HepG2 (cell line): ENCODE measurements around the gene IFI27. TPM values are rescaled to one million over a fixed set of nuclear protein-coding genes. Genes with fewer than 3 reads are reported as not detected.

Experiments
- ATAC-seq: fragments of 200-7000 bp; cut with Tn5 transposase; 3 replicates; pipeline ENCODE4 v1.9.1; 2020; ENCODE audit warnings: mild to moderate bottlenecking, moderate library complexity
- BruUV-seq: library from RNA; stranded (reverse); fragments of 400-500 nt; replicated peaks from 2 replicates; lab custom pipeline; 2021; lab: Mats Ljungman, UMichigan
- CTCF ChIA-PET: fragments of 300-600 bp; formaldehyde crosslinking; extraction: SDS; loops from one replicate; lab custom pipeline; 2021; ENCODE audit warnings: low total read pairs, inconsistent platforms, low intra/inter-chr PET ratio; lab: Yijun Ruan, JAX
- POLR2A ChIA-PET: fragments of 350-600 bp; sonication (Branson Sonifier 250); formaldehyde crosslinking; loops from one replicate; lab custom pipeline; 2020; ENCODE audit warnings: antibody characterized with exemption, inconsistent platforms; lab: Yijun Ruan, JAX
- DNase-seq: peaks from one replicate; pipeline ENCODE4 v3.0.0-alpha.2; 2015; ENCODE audit warnings: low spot score
- FAIRE-seq: peaks from 3 replicates; lab custom pipeline; 2011; peaks lifted over from hg19 to GRCh38; lab: Jason Lieb, UNC
- H2AFZ ChIP-seq: one replicate; pipeline ENCODE4 v1.6.1; 2011; ENCODE audit warnings: low read length, inconsistent platforms
- H3K27ac ChIP-seq: fragments of 300-600 bp; 3 replicates; pipeline ENCODE4 v1.8.0; 2011; ENCODE audit warnings: mixed run types, mild to moderate bottlenecking, mixed read lengths, low read length, inconsistent platforms; ENCODE audit not compliant: insufficient read depth; ENCODE audit errors: extremely low read length
- H3K27me3 ChIP-seq, 2 experiments: fragments of 200-600 bp in 1 of 2; 2 replicates in 1 of 2; 3 replicates in 1 of 2; pipeline versions ENCODE4 v1.6.0 to v1.8.0; 2011; ENCODE audit warnings: low read length in 2 of 2, mild to moderate bottlenecking in 2 of 2, moderate library complexity in 2 of 2, inconsistent platforms in 1 of 2; ENCODE audit not compliant: insufficient read depth in 2 of 2, control insufficient read depth in 1 of 2
- H3K36me3 ChIP-seq, 2 experiments: fragments of 200-600 bp in 1 of 2; replicated peaks in 1 of 2; 2 replicates in 1 of 2; 3 replicates in 1 of 2; pipeline versions ENCODE4 v1.5.1 to v1.8.0; 2011; ENCODE audit warnings: low read length in 2 of 2, inconsistent platforms in 1 of 2; ENCODE audit not compliant: insufficient read depth in 2 of 2, control insufficient read depth in 1 of 2
- H3K4me1 ChIP-seq: 2 replicates; pipeline ENCODE4 v1.5.1; 2012; ENCODE audit warnings: low read length, inconsistent platforms; ENCODE audit not compliant: insufficient read depth
- H3K4me2 ChIP-seq: 2 replicates; pipeline ENCODE4 v1.6.0; 2011; ENCODE audit warnings: low read depth, low read length, inconsistent platforms
- H3K4me3 ChIP-seq, 3 experiments: fragments of 200-600 bp in 1 of 3; sonication (generic), shearing (Covaris generic) in 1 of 3; replicated peaks in 1 of 3; 2 replicates each; pipeline ENCODE4 v1.5.1; 2011 to 2016; ENCODE audit warnings: low read length in 3 of 3, inconsistent platforms in 2 of 3, low read depth in 2 of 3, mild to moderate bottlenecking in 2 of 3, control low read depth in 1 of 3, mixed read lengths in 1 of 3; ENCODE audit not compliant: insufficient read depth in 1 of 3
- H3K79me2 ChIP-seq: one replicate; pipeline ENCODE4 v1.6.1; 2011; ENCODE audit warnings: low read length, inconsistent platforms; ENCODE audit not compliant: insufficient read depth
- H3K9ac ChIP-seq: 2 replicates; pipeline ENCODE4 v1.6.0; 2011; ENCODE audit warnings: mild to moderate bottlenecking, low read depth, low read length, inconsistent platforms; ENCODE audit not compliant: insufficient read depth
- H3K9me3 ChIP-seq: 2 replicates; pipeline ENCODE4 v1.5.1; 2012; ENCODE audit warnings: mild to moderate bottlenecking, low read length
- H4K20me1 ChIP-seq: 2 replicates; pipeline ENCODE4 v1.6.0; 2011; ENCODE audit warnings: inconsistent platforms, mild to moderate bottlenecking, low read length, moderate library complexity; ENCODE audit not compliant: insufficient read depth
- ATAD3A ChIP-seq: sonication (generic); formaldehyde crosslinking; IDR thresholded peaks from 2 replicates; pipeline ENCODE4 v1.4.0; 2020; ENCODE audit warnings: missing genetic modification reagents
- KMT2B ChIP-seq: IDR thresholded peaks from 2 replicates; pipeline ENCODE4 v1.6.1; 2016; ENCODE audit warnings: missing genetic modification reagents, missing compliant biosample characterization
- MAFK ChIP-seq, 2 experiments: IDR thresholded peaks in 1 of 2; conservative IDR thresholded peaks in 1 of 2; 2 replicates each; pipeline ENCODE4 v1.6.1; 2011; ENCODE audit warnings: improper control_type of control experiment in 2 of 2, low read length in 2 of 2
- MBD4 ChIP-seq: IDR thresholded peaks from 2 replicates; pipeline ENCODE4 v1.6.1; 2012; ENCODE audit warnings: low read length, inconsistent platforms, borderline replicate concordance
- RFXAP ChIP-seq: sonication (generic); formaldehyde crosslinking; IDR thresholded peaks from 2 replicates; pipeline ENCODE4 v1.4.0; 2020; ENCODE audit warnings: missing genetic modification reagents, borderline replicate concordance
- SIN3B ChIP-seq: fragments of 150-350 bp; IDR thresholded peaks from 2 replicates; pipeline ENCODE4 v1.6.1; 2014; ENCODE audit warnings: low read length
- SNAPC5 ChIP-seq: sonication (generic); formaldehyde crosslinking; IDR thresholded peaks from 2 replicates; pipeline ENCODE4 v1.8.1; 2023; ENCODE audit warnings: mild to moderate bottlenecking, missing genetic modification reagents, borderline replicate concordance
- SOX5 ChIP-seq: IDR thresholded peaks from 2 replicates; pipeline ENCODE4 v1.6.1; 2016; ENCODE audit warnings: borderline replicate concordance
- ZNF572 ChIP-seq: sonication (generic); formaldehyde crosslinking; IDR thresholded peaks from 2 replicates; pipeline ENCODE4 v1.5.1; 2020; ENCODE audit warnings: mild to moderate bottlenecking, missing genetic modification reagents
- ZNF720 ChIP-seq: sonication (generic); formaldehyde crosslinking; IDR thresholded peaks from 2 replicates; pipeline ENCODE4 v1.4.0; 2020; ENCODE audit warnings: missing genetic modification reagents
- ZSCAN29 ChIP-seq: sonication (generic); formaldehyde crosslinking; conservative IDR thresholded peaks from 2 replicates; pipeline ENCODE4 v1.4.0; 2020; ENCODE audit warnings: mild to moderate bottlenecking, missing genetic modification reagents
- WGBS: methylation state at CpG from one replicate; pipeline ENCODE4 v1.1.6; 2017; ENCODE audit warnings: low lambda C conversion rate; 5-methylcytosine and 5-hydroxymethylcytosine counted together
- in situ Hi-C: cut with HindIII; loops from 2 replicates; pipeline ENCODE4 v1.10.0; 2017; ENCODE audit warnings: low pct_unique_long_range_greater_than_20kb; ENCODE audit not compliant: extremely low pct_ligation_motif_present
- intact Hi-C: fragments of 100-400 bp; cut with micrococcal nuclease; formaldehyde crosslinking; loops from one replicate; pipeline ENCODE4 v1.10.0; 2022; ENCODE audit not compliant: unreplicated experiment
- polyA plus RNA-seq, 8 experiments: library from polyadenylated mRNA; depleted of rRNA in 3 of 8; stranded (reverse) in 7 of 8; unstranded in 1 of 8; fragments of >200 nt; fragmentation: Illumina TruSeq in 4 of 8; extraction: Trizol in 4 of 8; gene quantifications; 2 replicates each; pipeline versions ENCODE4 v1.2.1 to v1.2.3, GENCODE V29; 2011 to 2016; ENCODE audit warnings: low read depth in 4 of 8, missing spikeins in 1 of 8, mixed read lengths in 1 of 8; ENCODE audit not compliant: insufficient read depth in 1 of 8
- total RNA-seq, 5 experiments: library from RNA; depleted of rRNA; stranded (reverse); fragments of >200 nt; fragmentation: Illumina TruSeq; extraction: Trizol; gene quantifications; 2 replicates each; pipeline ENCODE4 v1.2.3, GENCODE V29; 2016; ENCODE audit warnings: low read depth in 1 of 5
- TF ChIP-seq, protein P1 (sequence below), 2 experiments: sonication (generic) in 1 of 2; formaldehyde crosslinking in 1 of 2; IDR thresholded peaks; 2 replicates each; pipeline versions ENCODE4 v1.4.0 to v1.6.1; 2016 to 2020; ENCODE audit warnings: borderline replicate concordance in 1 of 2, low read depth in 1 of 2, mild to moderate bottlenecking in 1 of 2, missing genetic modification reagents in 1 of 2
- TF ChIP-seq, protein P2 (sequence below): sonication (generic); formaldehyde crosslinking; conservative IDR thresholded peaks from 2 replicates; pipeline ENCODE4 v1.4.0; 2020; ENCODE audit warnings: missing genetic modification reagents

IFI27 gene
- total and polyA plus RNA-seq, 2 of the 13 experiments (the other 11 are each of a cell fraction or from before 2014, with no cell fraction given): 1.2 to 1.7 TPM

GRCh38 chr14:94123296-94123695 is 12.8 kb downstream of the IFI27 start:
- DNase-seq: no peak
- Histone ChIP-seq H3K4me3 (no peak overlapping the region), H3K9me3 (no peaks in the 10 kb centered on the region), H3K9ac (no peak overlapping the region), H3K4me1 (peaks cover 13% of the 10 kb centered on the region), H3K36me3 (no peaks in the 10 kb centered on the region), H2AFZ (no peak overlapping the region), H3K79me2 (no peaks in the 10 kb centered on the region), H3K27me3 (peaks cover 2 to 32% of the 10 kb centered on the region in 2 experiments), H3K4me2 (no peak overlapping the region), H3K27ac (no peak overlapping the region), H4K20me1 (no peaks in the 10 kb centered on the region)
- no peak for ATAC-seq
- ChIA-PET POLR2A (no interaction called here), CTCF (no interaction called here)
- TF ChIP-seq ZSCAN29: no peak
- no peak for TF ChIP-seq ZNF720 (CRISPR knock-in tag)
- TF ChIP-seq SIN3B: no peak
- no peak for TF ChIP-seq RFXAP
- TF ChIP-seq MBD4: no peak
- in situ Hi-C loops (no loop called here), intact Hi-C loops (no loop called here)
- WGBS: 44% methylated on average over 6 of the region's 9 CpGs
- BruUV-seq: no TSS peak
- FAIRE-seq: no peak

DNA sequence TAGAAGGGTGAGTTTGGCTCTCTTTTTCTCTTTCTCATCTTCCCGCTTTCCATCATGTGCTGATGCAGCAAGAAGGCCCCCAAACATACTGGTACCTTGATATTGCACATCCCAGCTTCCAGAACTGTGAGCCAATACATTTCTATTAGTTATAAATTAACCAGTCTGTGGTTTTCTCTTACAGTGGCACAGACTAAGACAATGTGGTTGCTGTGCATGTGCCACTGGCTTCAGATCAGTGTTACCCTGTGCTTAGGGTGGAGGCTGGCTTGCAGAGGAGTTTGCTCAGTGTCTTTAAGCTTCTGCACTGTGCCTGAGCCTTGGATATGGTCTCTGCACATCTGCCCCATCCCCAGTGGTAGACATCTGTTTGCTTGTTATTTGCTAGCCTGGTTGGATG is 13.3 kb downstream of the IFI27 start:
- Histone ChIP-seq H3K79me2 (no peaks in the 10 kb centered on the region), H3K36me3 (no peaks in the 10 kb centered on the region), H3K27ac (no peak overlapping the region)
- CTCF ChIA-PET: no interaction called here
- in situ Hi-C loops (no loop called here), intact Hi-C loops (no loop called here)
- TF ChIP-seq SOX5 (CRISPR knock-in tag) (peak; percentile 41; the same call in 1 of the 2 replicates), SNAPC5 (CRISPR knock-in tag) (no peak), MAFK (conservative IDR thresholded peaks at IDR 0.05 in 1 of 2, IDR thresholded peaks at IDR 0.05 in 1 of 2; ENCODE audit: low read length in 2 of 2) (0 out of 4 replicates have a peak, but pooled peaks of 1 of the 2 experiments have one; percentile 13), KMT2B (no peak), ZNF572 (no peak), ATAD3A (CRISPR knock-in tag) (no peak)
- TF ChIP-seq, protein P1, sequence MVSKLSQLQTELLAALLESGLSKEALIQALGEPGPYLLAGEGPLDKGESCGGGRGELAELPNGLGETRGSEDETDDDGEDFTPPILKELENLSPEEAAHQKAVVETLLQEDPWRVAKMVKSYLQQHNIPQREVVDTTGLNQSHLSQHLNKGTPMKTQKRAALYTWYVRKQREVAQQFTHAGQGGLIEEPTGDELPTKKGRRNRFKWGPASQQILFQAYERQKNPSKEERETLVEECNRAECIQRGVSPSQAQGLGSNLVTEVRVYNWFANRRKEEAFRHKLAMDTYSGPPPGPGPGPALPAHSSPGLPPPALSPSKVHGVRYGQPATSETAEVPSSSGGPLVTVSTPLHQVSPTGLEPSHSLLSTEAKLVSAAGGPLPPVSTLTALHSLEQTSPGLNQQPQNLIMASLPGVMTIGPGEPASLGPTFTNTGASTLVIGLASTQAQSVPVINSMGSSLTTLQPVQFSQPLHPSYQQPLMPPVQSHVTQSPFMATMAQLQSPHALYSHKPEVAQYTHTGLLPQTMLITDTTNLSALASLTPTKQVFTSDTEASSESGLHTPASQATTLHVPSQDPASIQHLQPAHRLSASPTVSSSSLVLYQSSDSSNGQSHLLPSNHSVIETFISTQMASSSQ (IDR thresholded peaks at IDR 0.05; ENCODE audit: low read depth): peak; percentile 36; the same call in 1 of the 2 replicates
- TF ChIP-seq, protein P1 (CRISPR knock-in tag; IDR thresholded peaks at IDR 0.05; ENCODE audit: borderline replicate concordance): no peak
- TF ChIP-seq, protein P2, sequence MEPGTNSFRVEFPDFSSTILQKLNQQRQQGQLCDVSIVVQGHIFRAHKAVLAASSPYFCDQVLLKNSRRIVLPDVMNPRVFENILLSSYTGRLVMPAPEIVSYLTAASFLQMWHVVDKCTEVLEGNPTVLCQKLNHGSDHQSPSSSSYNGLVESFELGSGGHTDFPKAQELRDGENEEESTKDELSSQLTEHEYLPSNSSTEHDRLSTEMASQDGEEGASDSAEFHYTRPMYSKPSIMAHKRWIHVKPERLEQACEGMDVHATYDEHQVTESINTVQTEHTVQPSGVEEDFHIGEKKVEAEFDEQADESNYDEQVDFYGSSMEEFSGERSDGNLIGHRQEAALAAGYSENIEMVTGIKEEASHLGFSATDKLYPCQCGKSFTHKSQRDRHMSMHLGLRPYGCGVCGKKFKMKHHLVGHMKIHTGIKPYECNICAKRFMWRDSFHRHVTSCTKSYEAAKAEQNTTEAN: no peak
- TF ChIP-seq, all 625 proteins: peak for 3
- POLR2A ChIA-PET: no interaction called here
- peaks cover 2 to 35% of the 10 kb centered on the region in 2 experiments for H3K27me3 ChIP-seq
- FAIRE-seq: no peak
- no peak overlapping the region for H2AFZ ChIP-seq
- 90% methylated on average over 1 of the region's 1 CpG for WGBS
- peak; percentile 48; the same call in 2 of the 3 replicates for ATAC-seq
- no TSS peak for BruUV-seq
- peaks cover 16% of the 10 kb centered on the region for H3K4me1 ChIP-seq
- H3K4me2 ChIP-seq: no peak overlapping the region
- H4K20me1 ChIP-seq: no peaks in the 10 kb centered on the region
- no peak overlapping the region for H3K4me3 ChIP-seq
- peak; percentile 16 for DNase-seq
- H3K9ac ChIP-seq: no peak overlapping the region
- H3K9me3 ChIP-seq: no peaks in the 10 kb centered on the region
